HEK293 (cell line): ENCODE measurements around the gene SLC7A4.
"Not testable (repeated sequence)": the region's sequence is repeated elsewhere in the genome, so short reads cannot be mapped to it uniquely, and the experiment has no call there.

Source experiments
- CTCF ChIA-PET: fragments of 350-600 bp; formaldehyde crosslinking; extraction: SDS; loops from one replicate; lab custom pipeline; 2021; ENCODE audit warnings: antibody characterized with exemption; lab: Yijun Ruan, JAX
- POLR2A ChIA-PET: fragments of 300-600 bp; formaldehyde crosslinking; extraction: SDS; loops from one replicate; lab custom pipeline; 2020; ENCODE audit warnings: antibody characterized with exemption, inconsistent platforms; lab: Yijun Ruan, JAX
- H3K27ac ChIP-seq: fragments of 200-500 bp; sonication (Bioruptor generic); 2 replicates; pipeline ENCODE4 v1.5.1; 2014; ENCODE audit warnings: low read depth, low read length, control low read depth, inconsistent platforms; ENCODE audit errors: extremely low read depth
- H3K36me3 ChIP-seq, 2 experiments: fragments of 200-500 bp in 1 of 2; sonication (Bioruptor generic) in 1 of 2; 1 replicate in 1 of 2; 2 replicates in 1 of 2; pipeline ENCODE4 v1.5.1; 2014 to 2017; ENCODE audit warnings: inconsistent platforms in 2 of 2, low read length in 2 of 2; ENCODE audit not compliant: control insufficient read depth in 2 of 2, insufficient read depth in 1 of 2
- H3K4me1 ChIP-seq: fragments of 200-500 bp; sonication (Bioruptor generic); 2 replicates; pipeline ENCODE4 v1.5.1; 2014; ENCODE audit warnings: mild to moderate bottlenecking, low read length, inconsistent platforms; ENCODE audit not compliant: control insufficient read depth, insufficient read depth
- H3K4me3 ChIP-seq: 2 replicates; pipeline ENCODE4 v1.5.1; 2011; ENCODE audit warnings: low read depth, mild to moderate bottlenecking, control low read depth, low read length, moderate library complexity
- H3K9me3 ChIP-seq: fragments of 200-500 bp; sonication (Bioruptor generic); 2 replicates; pipeline ENCODE4 v1.5.1; 2014; ENCODE audit warnings: low read depth, low read length, inconsistent platforms; ENCODE audit not compliant: control insufficient read depth, insufficient read depth
- SP3 ChIP-seq: fragments of 450-650 bp; formaldehyde crosslinking; IDR thresholded peaks from 2 replicates; pipeline ENCODE4 v1.5.1; 2016; ENCODE audit warnings: missing biosample characterization, missing genetic modification characterization
- TCF7L2 ChIP-seq: IDR thresholded peaks from 2 replicates; pipeline ENCODE4 v1.6.1; 2011; ENCODE audit warnings: low read depth, mild to moderate bottlenecking, inconsistent platforms, low read length, moderate library complexity, borderline replicate concordance
- ZIC2 ChIP-seq: fragments of 450-650 bp; formaldehyde crosslinking; IDR thresholded peaks from 2 replicates; pipeline ENCODE4 v1.5.1; 2016; ENCODE audit warnings: missing biosample characterization, missing genetic modification characterization
- ZNF138 ChIP-seq: fragments of 450-650 bp; formaldehyde crosslinking; IDR thresholded peaks from 2 replicates; pipeline ENCODE4 v1.5.1; 2016; ENCODE audit warnings: missing biosample characterization, missing genetic modification characterization, borderline replicate concordance
- ZNF274 ChIP-seq, 2 experiments: fragments of 200-500 bp in 1 of 2; fragments of 450-650 bp in 1 of 2; sonication (Bioruptor generic) in 1 of 2; formaldehyde crosslinking in 1 of 2; IDR thresholded peaks; 2 replicates each; pipeline versions ENCODE4 v1.5.1 to v1.6.1; 2014 to 2016; ENCODE audit warnings: borderline replicate concordance in 1 of 2, inconsistent platforms in 1 of 2, low read length in 1 of 2, missing biosample characterization in 1 of 2, missing genetic modification characterization in 1 of 2
- TF ChIP-seq, protein P1 (sequence below): fragments of 450-650 bp; formaldehyde crosslinking; conservative IDR thresholded peaks from 2 replicates; pipeline ENCODE4 v1.5.1; 2016; ENCODE audit warnings: low read depth, missing biosample characterization, missing genetic modification characterization

Gene SLC7A4

DNA sequence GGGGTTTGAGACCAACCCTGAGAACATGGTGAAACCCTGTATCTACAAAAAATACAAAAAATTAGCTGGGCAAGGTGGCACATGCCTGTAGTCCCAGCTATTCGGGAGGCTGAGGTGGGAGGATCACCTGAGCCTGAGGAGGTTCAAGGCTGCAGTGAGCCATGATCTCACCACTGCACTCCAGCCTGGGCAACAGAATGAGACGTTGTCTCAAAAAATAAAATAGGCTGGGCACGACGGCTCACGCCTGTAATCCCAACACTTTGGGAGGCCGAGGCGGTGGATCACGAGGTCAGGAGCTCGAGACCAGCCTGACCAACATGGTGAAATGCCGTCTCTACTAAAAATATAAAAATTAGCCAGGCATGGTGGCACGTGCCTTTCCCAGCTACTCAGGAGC lies 32.1 kb upstream of the SLC7A4 start:
- CTCF ChIA-PET: interaction anchor here (1.2 to 1.3 kb wide), 2 partner anchors 38 to 40 kb away, joined by 4 read pairs; no protein-coding TSS in a partner anchor
- H3K27ac ChIP-seq, H3K4me3 ChIP-seq, POLR2A ChIA-PET, H3K36me3 ChIP-seq, H3K9me3 ChIP-seq, H3K4me1 ChIP-seq: not testable (repeated sequence)

- H3K4me1 ChIP-seq, H3K36me3 ChIP-seq, H3K4me3 ChIP-seq, POLR2A ChIA-PET, H3K27ac ChIP-seq, H3K9me3 ChIP-seq: not testable (repeated sequence)
- CTCF ChIA-PET: interaction anchor here (1.2 kb wide), 1 partner anchor 42 kb away, joined by 3 read pairs; no protein-coding TSS in a partner anchor
Measured at GRCh38 chr22:21061660-21062321, 29.4 kb upstream of the SLC7A4 start.

GRCh38 chr22:21060363-21060762 lies 28.0 kb upstream of the SLC7A4 start:
- CTCF ChIA-PET, H3K27ac ChIP-seq, H3K4me3 ChIP-seq, POLR2A ChIA-PET, H3K4me1 ChIP-seq, H3K9me3 ChIP-seq, H3K36me3 ChIP-seq: not testable (repeated sequence)

DNA sequence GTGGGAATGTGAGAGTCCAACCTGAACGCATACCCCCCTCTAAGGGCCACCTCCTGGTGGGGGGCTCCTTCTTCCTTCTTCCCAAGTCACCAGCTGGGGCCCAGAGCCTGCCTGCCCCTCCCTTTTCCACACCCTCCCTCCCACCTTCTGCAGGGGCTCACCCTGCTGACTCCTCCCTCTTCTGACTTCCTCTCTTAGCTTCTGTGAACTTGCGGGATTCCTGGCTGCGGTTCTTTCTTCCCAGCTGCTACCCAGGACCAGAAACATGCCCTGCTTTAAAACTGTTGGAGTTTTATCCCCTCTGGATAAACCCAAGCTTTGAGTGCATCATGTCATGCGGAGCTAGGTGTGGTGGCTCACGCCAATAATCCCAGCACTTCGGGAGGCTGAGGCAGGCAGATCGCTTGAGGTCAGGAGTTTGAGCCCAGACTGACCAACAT lies 23.5 kb upstream of the SLC7A4 start:
- H3K27ac ChIP-seq: no peak overlapping the region
- H3K4me1 ChIP-seq: no peaks in the 10 kb centered on the region
- POLR2A ChIA-PET: no interaction called here
- TF ChIP-seq SP3 (tag by site-specific recombination) (0 out of 2 replicates have a peak, but pooled peaks have one; percentile 12), ZNF274 (IDR thresholded peaks at IDR 0.05; ENCODE audit: low read length) (no peak), ZNF274 (tag by site-specific recombination; IDR thresholded peaks at IDR 0.05; ENCODE audit: borderline replicate concordance) (no peak), ZNF138 (no peak), ZIC2 (0 out of 2 replicates have a peak, but pooled peaks have one; percentile 11)
- TF ChIP-seq, protein P1, sequence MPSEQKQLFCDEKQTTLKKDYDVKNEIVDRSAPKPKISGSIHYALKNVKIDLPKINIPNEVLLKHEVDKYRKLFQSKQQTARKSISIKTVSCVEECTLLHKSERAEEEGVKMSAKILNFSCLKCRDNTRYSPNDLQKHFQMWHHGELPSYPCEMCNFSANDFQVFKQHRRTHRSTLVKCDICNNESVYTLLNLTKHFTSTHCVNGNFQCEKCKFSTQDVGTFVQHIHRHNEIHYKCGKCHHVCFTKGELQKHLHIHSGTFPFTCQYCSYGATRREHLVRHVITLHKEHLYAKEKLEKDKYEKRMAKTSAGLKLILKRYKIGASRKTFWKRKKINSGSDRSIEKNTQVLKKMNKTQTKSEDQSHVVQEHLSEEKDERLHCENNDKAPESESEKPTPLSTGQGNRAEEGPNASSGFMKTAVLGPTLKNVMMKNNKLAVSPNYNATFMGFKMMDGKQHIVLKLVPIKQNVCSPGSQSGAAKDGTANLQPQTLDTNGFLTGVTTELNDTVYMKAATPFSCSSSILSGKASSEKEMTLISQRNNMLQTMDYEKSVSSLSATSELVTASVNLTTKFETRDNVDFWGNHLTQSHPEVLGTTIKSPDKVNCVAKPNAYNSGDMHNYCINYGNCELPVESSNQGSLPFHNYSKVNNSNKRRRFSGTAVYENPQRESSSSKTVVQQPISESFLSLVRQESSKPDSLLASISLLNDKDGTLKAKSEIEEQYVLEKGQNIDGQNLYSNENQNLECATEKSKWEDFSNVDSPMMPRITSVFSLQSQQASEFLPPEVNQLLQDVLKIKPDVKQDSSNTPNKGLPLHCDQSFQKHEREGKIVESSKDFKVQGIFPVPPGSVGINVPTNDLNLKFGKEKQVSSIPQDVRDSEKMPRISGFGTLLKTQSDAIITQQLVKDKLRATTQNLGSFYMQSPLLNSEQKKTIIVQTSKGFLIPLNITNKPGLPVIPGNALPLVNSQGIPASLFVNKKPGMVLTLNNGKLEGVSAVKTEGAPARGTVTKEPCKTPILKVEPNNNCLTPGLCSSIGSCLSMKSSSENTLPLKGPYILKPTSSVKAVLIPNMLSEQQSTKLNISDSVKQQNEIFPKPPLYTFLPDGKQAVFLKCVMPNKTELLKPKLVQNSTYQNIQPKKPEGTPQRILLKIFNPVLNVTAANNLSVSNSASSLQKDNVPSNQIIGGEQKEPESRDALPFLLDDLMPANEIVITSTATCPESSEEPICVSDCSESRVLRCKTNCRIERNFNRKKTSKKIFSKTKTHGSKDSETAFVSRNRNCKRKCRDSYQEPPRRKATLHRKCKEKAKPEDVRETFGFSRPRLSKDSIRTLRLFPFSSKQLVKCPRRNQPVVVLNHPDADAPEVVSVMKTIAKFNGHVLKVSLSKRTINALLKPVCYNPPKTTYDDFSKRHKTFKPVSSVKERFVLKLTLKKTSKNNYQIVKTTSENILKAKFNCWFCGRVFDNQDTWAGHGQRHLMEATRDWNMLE: no peak
- TF ChIP-seq, all 188 proteins: peak for 2
- CTCF ChIA-PET: interaction anchor here (0.9 to 1.1 kb wide), 2 partner anchors 8 to 99 kb away, joined by 3 to 4 read pairs; no protein-coding TSS in a partner anchor
- H3K9me3 ChIP-seq: no peaks in the 10 kb centered on the region
- H3K4me3 ChIP-seq: no peak overlapping the region
- H3K36me3 ChIP-seq: no peaks in the 10 kb centered on the region

GRCh38 chr22:21055564-21055834 lies 23.1 kb upstream of the SLC7A4 start:
- Histone ChIP-seq H3K4me1 (no peaks in the 10 kb centered on the region), H3K27ac (no peak overlapping the region), H3K36me3 (no peaks in the 10 kb centered on the region), H3K4me3 (no peak overlapping the region), H3K9me3 (no peaks in the 10 kb centered on the region)
- ChIA-PET CTCF (interaction anchor here (1.1 kb wide), 1 partner anchor 99 kb away, joined by 3 read pairs; no protein-coding TSS in a partner anchor), POLR2A (no interaction called here)
- TF ChIP-seq TCF7L2 (no peak), ZIC2 (peak; percentile 49; the same call in 1 of the 2 replicates)
